GM21723 (cell line): ENCODE data around the gene GPRIN2.
A peak's percentile ranks its signal among the peaks of the same experiment; 100 is the strongest.
"Not testable (repeated sequence)": the region's sequence is repeated elsewhere in the genome, so short reads cannot be mapped to it uniquely, and the experiment has no call there.

ENCODE experiments used
- ATAC-seq: cut with Tn5 transposase; IDR thresholded peaks from one replicate; pipeline ENCODE4 v1.9.1; 2021; ENCODE audit warnings: mild to moderate bottlenecking, moderate library complexity; ENCODE audit not compliant: unreplicated experiment

Gene GPRIN2

GRCh38 chr10:46570655-46571054 is 14.2 kb upstream of the GPRIN2 start:
- not testable (repeated sequence) for ATAC-seq

GRCh38 chr10:46567151-46567550 is 10.7 kb upstream of the GPRIN2 start:
- not testable (repeated sequence) for ATAC-seq

- ATAC-seq = peak; percentile 79
These were observed 9.3 kb upstream of the GPRIN2 start for GRCh38 chr10:46565591-46566332.

- no peak for ATAC-seq
These were observed 4.5 kb upstream of the GPRIN2 start for GRCh38 chr10:46560952-46561351.

- ATAC-seq = no peak
These were observed 3.9 kb upstream of the GPRIN2 start for GRCh38 chr10:46560381-46560780.

GRCh38 chr10:46559231-46559671 is 2.8 kb upstream of the GPRIN2 start:
- no peak for ATAC-seq

GRCh38 chr10:46558392-46559185 is 2.1 kb upstream of the GPRIN2 start:
- ATAC-seq = no peak

GRCh38 chr10:46558122-46558391 is 1.6 kb upstream of the GPRIN2 start:
- no peak for ATAC-seq

- no peak for ATAC-seq
These were observed 1.1 kb upstream of the GPRIN2 start for GRCh38 chr10:46557319-46558121.

GRCh38 chr10:46555713-46556514 is 544 bp downstream of the GPRIN2 start:
- ATAC-seq = no peak

- ATAC-seq = no peak
These were observed 1.1 kb downstream of the GPRIN2 start for GRCh38 chr10:46555366-46555712.

GRCh38 chr10:46554166-46554781 is 2.2 kb downstream of the GPRIN2 start:
- ATAC-seq = no peak

- no peak for ATAC-seq
These were observed 3.0 kb downstream of the GPRIN2 start for GRCh38 chr10:46553238-46554049.

- ATAC-seq = no peak
These were observed 3.8 kb downstream of the GPRIN2 start for GRCh38 chr10:46552526-46553237.

- ATAC-seq = no peak
These were observed 4.5 kb downstream of the GPRIN2 start for GRCh38 chr10:46551701-46552525.

- no peak for ATAC-seq
These were observed 5.4 kb downstream of the GPRIN2 start for GRCh38 chr10:46550795-46551700.
